HL-60 (cell line): ENCODE measurements around the gene EPS8.

Experiments
- CTCF ChIP-seq: IDR thresholded peaks from one replicate; pipeline ENCODE4 v1.5.1; 2011; ENCODE audit warnings: low read length, control low read depth, inconsistent platforms; ENCODE audit not compliant: insufficient read depth
- POLR2AphosphoS5 ChIP-seq: IDR thresholded peaks from 2 replicates; pipeline ENCODE4 v1.6.1; 2012; ENCODE audit warnings: low read depth
- REST ChIP-seq: IDR thresholded peaks from 2 replicates; pipeline ENCODE4 v1.6.1; 2012; ENCODE audit warnings: low read depth; ENCODE audit not compliant: insufficient replicate concordance
- SPI1 ChIP-seq: IDR thresholded peaks from 2 replicates; pipeline ENCODE4 v1.6.1; 2012; ENCODE audit warnings: low read depth, mild to moderate bottlenecking, borderline replicate concordance

GRCh38 chr12:15823360-15824128 lies 34.4 kb upstream of the EPS8 start:
- TF ChIP-seq CTCF (no peak), REST (no peak), POLR2AphosphoS5 (no peak), SPI1 (no peak)
